H9 (cell line): ENCODE measurements around the gene CRYM. TPM values are rescaled to one million over a fixed set of nuclear protein-coding genes. Genes with fewer than 3 reads are reported as not detected.

Source experiments
- DNase-seq: peaks from one replicate; pipeline ENCODE4 v3.0.0-alpha.2; 2017
- H2AFZ ChIP-seq: one replicate; pipeline ENCODE4 v1.6.1; 2013; ENCODE audit warnings: mild to moderate bottlenecking, low read length, control low read depth, moderate library complexity
- H2AK5ac ChIP-seq: 2 replicates; pipeline ENCODE4 v1.6.1; 2013; ENCODE audit warnings: low read length, control low read depth, mixed read lengths; ENCODE audit not compliant: insufficient read length
- H2BK120ac ChIP-seq: one replicate; pipeline ENCODE4 v1.6.1; 2013; ENCODE audit warnings: low read depth, mild to moderate bottlenecking, low read length, control low read depth, inconsistent platforms; ENCODE audit not compliant: poor library complexity, severe bottlenecking
- H2BK12ac ChIP-seq: 2 replicates; pipeline ENCODE4 v1.6.1; 2013; ENCODE audit warnings: low read length, control low read depth, mixed read lengths, low read depth; ENCODE audit not compliant: insufficient read length
- H2BK15ac ChIP-seq: 2 replicates; pipeline ENCODE4 v1.6.1; 2013; ENCODE audit warnings: low read depth, low read length, control low read depth
- H2BK20ac ChIP-seq: one replicate; pipeline ENCODE4 v1.6.1; 2013; ENCODE audit warnings: low read depth, mild to moderate bottlenecking, low read length, control low read depth, inconsistent platforms; ENCODE audit not compliant: poor library complexity, severe bottlenecking
- H2BK5ac ChIP-seq: 2 replicates; pipeline ENCODE4 v1.6.1; 2013; ENCODE audit warnings: low read length, control low read depth, mixed read lengths; ENCODE audit not compliant: insufficient read length
- H3K14ac ChIP-seq: 2 replicates; pipeline ENCODE4 v1.6.1; 2013; ENCODE audit warnings: low read length, control low read depth; ENCODE audit not compliant: insufficient read depth
- H3K18ac ChIP-seq: 2 replicates; pipeline ENCODE4 v1.6.1; 2013; ENCODE audit warnings: low read depth, mild to moderate bottlenecking, mixed read lengths, low read length, control low read depth; ENCODE audit not compliant: insufficient read length
- H3K23ac ChIP-seq: 2 replicates; pipeline ENCODE4 v1.6.1; 2013; ENCODE audit warnings: low read length, control low read depth, mixed read lengths, low read depth; ENCODE audit not compliant: insufficient read length
- H3K23me2 ChIP-seq: 2 replicates; pipeline ENCODE4 v1.6.1; 2013; ENCODE audit warnings: low read depth, mild to moderate bottlenecking, mixed read lengths, low read length, control low read depth; ENCODE audit not compliant: insufficient read length, poor library complexity, severe bottlenecking
- H3K27ac ChIP-seq: 2 replicates; pipeline ENCODE4 v1.5.1; 2013; ENCODE audit warnings: low read length, control low read depth, mixed read lengths, low read depth; ENCODE audit not compliant: insufficient read length
- H3K27me3 ChIP-seq: 2 replicates; pipeline ENCODE4 v1.6.1; 2013; ENCODE audit warnings: low read length, control low read depth, inconsistent platforms; ENCODE audit not compliant: insufficient read depth
- H3K4ac ChIP-seq: 2 replicates; pipeline ENCODE4 v1.6.1; 2013; ENCODE audit warnings: low read depth, mild to moderate bottlenecking, control low read depth, inconsistent platforms, low read length, moderate library complexity
- H3K4me1 ChIP-seq: 2 replicates; pipeline ENCODE4 v1.6.1; 2013; ENCODE audit warnings: low read length, control low read depth, inconsistent platforms; ENCODE audit not compliant: insufficient read depth
- H3K4me2 ChIP-seq: 2 replicates; pipeline ENCODE4 v1.6.1; 2013; ENCODE audit warnings: low read length, control low read depth, mixed read lengths; ENCODE audit not compliant: insufficient read length, insufficient read depth
- H3K56ac ChIP-seq: 2 replicates; pipeline ENCODE4 v1.6.1; 2013; ENCODE audit warnings: low read depth, mild to moderate bottlenecking, mixed read lengths, low read length, control low read depth; ENCODE audit not compliant: insufficient read length
- H3K79me1 ChIP-seq: 2 replicates; pipeline ENCODE4 v1.6.1; 2013; ENCODE audit warnings: low read depth, mild to moderate bottlenecking, moderate library complexity, low read length, control low read depth, inconsistent platforms; ENCODE audit not compliant: insufficient read depth, poor library complexity, severe bottlenecking
- H3K79me2 ChIP-seq: 2 replicates; pipeline ENCODE4 v1.6.1; 2013; ENCODE audit warnings: low read length, control low read depth, inconsistent platforms; ENCODE audit not compliant: insufficient read depth
- H3K9ac ChIP-seq: 2 replicates; pipeline ENCODE4 v1.6.1; 2013; ENCODE audit warnings: low read length, control low read depth, mixed read lengths; ENCODE audit not compliant: insufficient read length; ENCODE audit errors: extremely low read depth
- H3K9me3 ChIP-seq: one replicate; pipeline ENCODE4 v1.6.1; 2013; ENCODE audit warnings: low read depth, low read length, inconsistent platforms; ENCODE audit not compliant: control insufficient read depth
- H3T11ph ChIP-seq: one replicate; pipeline ENCODE4 v1.6.1; 2013; ENCODE audit warnings: mild to moderate bottlenecking, low read length, control low read depth, inconsistent platforms
- H4K20me1 ChIP-seq: one replicate; pipeline ENCODE4 v1.6.1; 2013; ENCODE audit not compliant: control insufficient read depth, insufficient read length, insufficient read depth
- H4K5ac ChIP-seq: 2 replicates; pipeline ENCODE4 v1.6.1; 2013; ENCODE audit warnings: low read depth, mild to moderate bottlenecking, mixed read lengths, low read length, control low read depth; ENCODE audit not compliant: insufficient read length
- H4K8ac ChIP-seq: replicated peaks from 2 replicates; pipeline ENCODE4 v1.6.1; 2013; ENCODE audit warnings: low read length, control low read depth, mixed read lengths, low read depth; ENCODE audit not compliant: insufficient read length
- H4K91ac ChIP-seq: 2 replicates; pipeline ENCODE4 v1.6.1; 2013; ENCODE audit warnings: low read depth, mild to moderate bottlenecking, moderate library complexity, mixed read lengths, low read length, control low read depth; ENCODE audit not compliant: insufficient read length
- H3K27ac Mint-ChIP-seq, 3 experiments: 2 replicates in 2 of 3; 3 replicates in 1 of 3; pipeline ENCODE4 v1.8.0; 2020 to 2021; ENCODE audit warnings: mixed read lengths in 3 of 3, mild to moderate bottlenecking in 1 of 3, moderate library complexity in 1 of 3
- H3K27me3 Mint-ChIP-seq: 2 replicates; pipeline ENCODE4 v1.8.0; 2021; ENCODE audit warnings: low read depth, mild to moderate bottlenecking, moderate library complexity, mixed read lengths
- H3K36me3 Mint-ChIP-seq, 3 experiments: 2 replicates in 2 of 3; 3 replicates in 1 of 3; pipeline ENCODE4 v1.8.0; 2020 to 2021; ENCODE audit warnings: low read depth in 3 of 3, mixed read lengths in 3 of 3; ENCODE audit not compliant: insufficient read depth in 1 of 3
- H3K4me1 Mint-ChIP-seq, 2 experiments: 2 replicates each; pipeline ENCODE4 v1.8.0; 2020; ENCODE audit warnings: mixed read lengths in 2 of 2
- H3K4me3 Mint-ChIP-seq, 2 experiments: 2 replicates in 1 of 2; 3 replicates in 1 of 2; pipeline ENCODE4 v1.8.0; 2020 to 2021; ENCODE audit warnings: mild to moderate bottlenecking in 2 of 2, mixed read lengths in 2 of 2, moderate library complexity in 1 of 2
- H3K9me3 Mint-ChIP-seq, 2 experiments: 2 replicates in 1 of 2; 3 replicates in 1 of 2; pipeline ENCODE4 v1.8.0; 2020; ENCODE audit warnings: mild to moderate bottlenecking in 2 of 2, mixed read lengths in 2 of 2, moderate library complexity in 1 of 2
- WGBS: extraction: QIAGEN DNeasy Blood & Tissue Kit; methylation state at CpG from one replicate; pipeline ENCODE4 v1.1.7; 2013; ENCODE audit warnings: missing lambda C conversion rate, low lambda C conversion rate, mixed read lengths; ENCODE audit not compliant: insufficient read length; ENCODE audit errors: extremely low coverage; 5-methylcytosine and 5-hydroxymethylcytosine counted together
- long read RNA-seq: library from polyadenylated mRNA; unstranded; transcript quantifications from one replicate; pipeline ENCODE4 v2.0.0, GENCODE V29; 2020
- total RNA-seq: library from RNA; stranded (reverse); gene quantifications from 2 replicates; pipeline ENCODE4 v1.2.1, GENCODE V29; 2021
- TF ChIP-seq, protein P1 (sequence below): fragments of 200-600 bp; sonication (generic); conservative IDR thresholded peaks from 3 replicates; pipeline ENCODE4 v1.8.0; 2021; ENCODE audit warnings: antibody characterized with exemption, mild to moderate bottlenecking

CRYM gene
- total RNA-seq: 16.4 and 17.8 TPM in 2 replicates
- long read RNA-seq, partial matches to known transcripts: 99 of 118 reads
- long read RNA-seq, other reads (novel, unspliced or antisense): 17 of 118 reads

DNA sequence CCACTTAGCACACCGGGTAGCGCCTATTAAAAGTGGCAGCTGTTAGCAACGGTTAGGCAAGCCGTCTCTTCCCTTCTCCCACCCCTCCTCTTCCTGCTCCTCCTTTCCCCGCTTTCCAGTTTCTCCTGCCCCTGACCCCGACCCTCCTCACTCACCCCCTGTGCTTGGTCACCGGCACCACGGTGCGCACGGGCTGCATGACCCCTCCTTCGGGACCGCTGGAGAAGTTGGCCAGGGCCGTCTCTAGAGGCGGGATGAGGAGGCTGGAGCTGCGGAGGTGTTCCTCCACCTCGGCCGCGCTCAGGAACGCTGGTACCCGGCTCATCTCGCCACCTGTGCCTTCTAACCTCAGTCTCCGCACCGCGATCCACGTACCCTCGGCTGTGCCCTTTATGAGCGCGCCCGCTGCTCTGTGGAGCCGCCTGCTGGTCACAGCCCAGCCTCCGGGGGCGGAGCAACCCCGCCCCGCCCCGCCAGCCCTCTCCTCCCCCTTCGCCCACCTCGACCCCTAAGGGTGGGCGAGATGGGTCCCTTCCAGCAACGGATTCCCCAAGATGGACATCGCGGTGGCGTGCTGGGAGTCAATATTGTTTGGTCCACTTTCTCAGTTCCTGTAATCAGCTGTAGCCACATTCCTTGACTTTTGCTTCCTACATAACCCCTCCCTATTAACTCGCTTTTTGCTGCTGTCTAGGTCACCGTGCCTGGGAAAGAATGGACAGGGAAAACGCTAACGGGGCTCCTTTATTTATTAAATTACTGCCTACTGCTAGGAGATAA is at the start of gene CRYM:
CRYM (minus strand) TSS at position 364 of the 780 bp plus-strand sequence; CDS start at position 325, 39 bp downstream.
- H2BK15ac ChIP-seq: no peak within 1 kb of the TSS
- peak; percentile 81 for DNase-seq
- H3K56ac ChIP-seq: no peak within 1 kb of the TSS
- H4K91ac ChIP-seq: no peak within 1 kb of the TSS
- H3K36me3 Mint-ChIP-seq: 0 out of 7 replicates have a peak, but pooled peaks cover 0 to 6% (median 0%) of the 10 kb centered on the region in 3 experiments
- H3K23ac ChIP-seq: no peak within 1 kb of the TSS
- no peak within 1 kb of the TSS for H2AFZ ChIP-seq
- TF ChIP-seq, protein P1, sequence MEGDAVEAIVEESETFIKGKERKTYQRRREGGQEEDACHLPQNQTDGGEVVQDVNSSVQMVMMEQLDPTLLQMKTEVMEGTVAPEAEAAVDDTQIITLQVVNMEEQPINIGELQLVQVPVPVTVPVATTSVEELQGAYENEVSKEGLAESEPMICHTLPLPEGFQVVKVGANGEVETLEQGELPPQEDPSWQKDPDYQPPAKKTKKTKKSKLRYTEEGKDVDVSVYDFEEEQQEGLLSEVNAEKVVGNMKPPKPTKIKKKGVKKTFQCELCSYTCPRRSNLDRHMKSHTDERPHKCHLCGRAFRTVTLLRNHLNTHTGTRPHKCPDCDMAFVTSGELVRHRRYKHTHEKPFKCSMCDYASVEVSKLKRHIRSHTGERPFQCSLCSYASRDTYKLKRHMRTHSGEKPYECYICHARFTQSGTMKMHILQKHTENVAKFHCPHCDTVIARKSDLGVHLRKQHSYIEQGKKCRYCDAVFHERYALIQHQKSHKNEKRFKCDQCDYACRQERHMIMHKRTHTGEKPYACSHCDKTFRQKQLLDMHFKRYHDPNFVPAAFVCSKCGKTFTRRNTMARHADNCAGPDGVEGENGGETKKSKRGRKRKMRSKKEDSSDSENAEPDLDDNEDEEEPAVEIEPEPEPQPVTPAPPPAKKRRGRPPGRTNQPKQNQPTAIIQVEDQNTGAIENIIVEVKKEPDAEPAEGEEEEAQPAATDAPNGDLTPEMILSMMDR: peak; percentile 99
- no peak within 1 kb of the TSS for H3K4ac ChIP-seq
- H3K9me3 Mint-ChIP-seq: no peaks in the 10 kb centered on the region
- no peak within 1 kb of the TSS for H2BK12ac ChIP-seq
- no peaks in the 10 kb centered on the region for H3K79me2 ChIP-seq
- H3K27me3 ChIP-seq: no peaks in the 10 kb centered on the region
- H3K27me3 Mint-ChIP-seq: peaks cover 49% of the 10 kb centered on the region
- no peak within 1 kb of the TSS for H3K9ac ChIP-seq
- H3K9me3 ChIP-seq: no peaks in the 10 kb centered on the region
- H3K14ac ChIP-seq: no peak within 1 kb of the TSS
- no CpG with 5 or more reads among the region's 46 CpGs for WGBS
- H2BK20ac ChIP-seq: no peak within 1 kb of the TSS
- no peak within 1 kb of the TSS for H2AK5ac ChIP-seq
- H3K4me3 Mint-ChIP-seq: peak within 1 kb of the TSS; percentile 68 to 83
- H3K4me1 Mint-ChIP-seq: peaks cover 32 to 33% of the 10 kb centered on the region in 2 experiments
- no peak within 1 kb of the TSS for H3K27ac ChIP-seq
- no peak within 1 kb of the TSS for H3K27ac Mint-ChIP-seq
- no peak within 1 kb of the TSS for H3T11ph ChIP-seq
- no peak within 1 kb of the TSS for H4K5ac ChIP-seq
- no peak within 1 kb of the TSS for H4K8ac ChIP-seq
- peaks cover 6% of the 10 kb centered on the region for H3K4me1 ChIP-seq
- no peaks in the 10 kb centered on the region for H4K20me1 ChIP-seq
- no peak within 1 kb of the TSS for H3K18ac ChIP-seq
- no peak within 1 kb of the TSS for H2BK120ac ChIP-seq
- no peak within 1 kb of the TSS for H2BK5ac ChIP-seq
- peak within 1 kb of the TSS; percentile 59 for H3K4me2 ChIP-seq
- peaks cover 5% of the 10 kb centered on the region for H3K23me2 ChIP-seq
- no peaks in the 10 kb centered on the region for H3K79me1 ChIP-seq
